Frontal cortex (tissue), 4 donors: ENCODE results near the gene SPATA24. TPM values are rescaled to one million over a fixed set of nuclear protein-coding genes. Genes with fewer than 3 reads are reported as not detected.
A peak's percentile ranks its signal among the peaks of the same experiment; 100 is the strongest.
"Not testable (repeated sequence)": the region's sequence is repeated elsewhere in the genome, so short reads cannot be mapped to it uniquely, and the experiment has no call there.

Source experiments
- DNase-seq, 2 donors: peaks; one replicate each; pipeline ENCODE4 v3.0.0; 2012; ENCODE audit warnings: low spot score in 2 of 2
- FAIRE-seq: peaks from 2 replicates; lab custom pipeline; 2012; peaks lifted over from hg19 to GRCh38; lab: Jason Lieb, UNC
- total RNA-seq: library from RNA; depleted of rRNA; stranded (reverse); fragments of >200 nt; gene quantifications from one replicate; pipeline ENCODE4 v1.2.3, GENCODE V29; 2014
- donor health status: control.
- donor health status: control.
- donor health status: control.

Gene SPATA24
- total RNA-seq, 1 donor from 2014 or later, result 1.6 TPM

DNA sequence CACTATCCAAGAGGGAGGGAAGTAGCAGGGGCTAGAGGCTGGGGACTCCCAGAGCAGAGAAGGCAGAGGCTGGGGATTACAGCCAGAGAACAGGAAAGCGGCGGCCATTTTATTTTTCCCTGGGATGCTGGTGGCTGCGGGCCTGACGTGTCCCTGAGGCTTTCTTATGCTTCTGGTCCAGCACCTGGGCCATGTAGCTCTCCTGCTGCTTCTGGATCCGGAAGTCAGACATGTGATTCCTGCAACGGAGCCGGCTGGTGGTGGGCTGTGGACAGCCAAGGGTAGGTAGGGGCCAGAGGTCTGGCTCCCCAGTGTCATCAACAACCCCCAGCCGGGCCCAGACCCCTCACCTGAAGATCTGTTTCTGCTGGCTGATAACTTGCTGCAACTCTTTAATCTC is 7.2 kb downstream of the SPATA24 start:
- no peak for FAIRE-seq
- DNase-seq, result no peak

DNA sequence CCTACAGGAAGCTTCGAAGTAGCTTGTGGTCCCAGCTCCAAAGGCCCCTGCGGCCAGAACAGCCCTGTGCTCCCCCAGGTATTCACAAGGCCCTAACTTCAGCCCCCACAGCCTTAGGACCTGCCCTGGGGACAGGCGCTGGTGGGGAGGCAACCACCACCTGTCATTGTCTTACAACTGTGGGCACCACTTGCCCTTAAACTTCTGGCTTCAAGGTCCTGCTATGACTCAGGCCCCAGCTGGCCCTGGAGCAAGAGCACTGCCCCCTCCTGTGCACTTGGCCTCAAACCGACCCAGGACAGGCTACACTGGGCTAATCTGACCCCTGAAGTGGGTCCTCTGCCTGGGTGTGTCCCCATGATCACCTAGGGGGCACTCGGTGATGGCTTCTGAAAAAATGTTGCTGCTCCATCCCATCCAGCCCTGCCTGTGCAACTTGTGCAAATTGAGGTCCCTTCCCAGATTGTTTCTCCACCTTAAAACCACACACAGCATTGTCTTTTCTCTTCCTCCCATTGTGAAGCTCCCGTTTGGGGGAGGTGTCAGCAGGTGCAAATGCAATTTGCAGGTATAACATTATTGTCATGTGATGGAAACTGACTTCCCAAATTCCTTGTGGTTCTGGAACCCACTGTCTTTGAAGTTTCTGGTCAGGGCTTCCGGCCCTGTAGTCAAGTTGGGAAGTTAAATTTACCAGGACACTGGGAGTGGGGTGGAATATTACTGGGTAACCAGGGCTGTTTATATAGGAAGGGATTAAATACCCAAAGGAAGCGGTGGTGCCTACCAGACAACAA is 7.8 kb downstream of the SPATA24 start:
- FAIRE-seq, result no peak
- no peak for DNase-seq

GRCh38 chr5:139394654-139395566 is 9.0 kb downstream of the SPATA24 start, which contains the start of gene PROB1:
PROB1 (minus strand) TSS chr5:139395104; CDS start chr5:139395081, 23 bp downstream.
- no peak for FAIRE-seq

DNA sequence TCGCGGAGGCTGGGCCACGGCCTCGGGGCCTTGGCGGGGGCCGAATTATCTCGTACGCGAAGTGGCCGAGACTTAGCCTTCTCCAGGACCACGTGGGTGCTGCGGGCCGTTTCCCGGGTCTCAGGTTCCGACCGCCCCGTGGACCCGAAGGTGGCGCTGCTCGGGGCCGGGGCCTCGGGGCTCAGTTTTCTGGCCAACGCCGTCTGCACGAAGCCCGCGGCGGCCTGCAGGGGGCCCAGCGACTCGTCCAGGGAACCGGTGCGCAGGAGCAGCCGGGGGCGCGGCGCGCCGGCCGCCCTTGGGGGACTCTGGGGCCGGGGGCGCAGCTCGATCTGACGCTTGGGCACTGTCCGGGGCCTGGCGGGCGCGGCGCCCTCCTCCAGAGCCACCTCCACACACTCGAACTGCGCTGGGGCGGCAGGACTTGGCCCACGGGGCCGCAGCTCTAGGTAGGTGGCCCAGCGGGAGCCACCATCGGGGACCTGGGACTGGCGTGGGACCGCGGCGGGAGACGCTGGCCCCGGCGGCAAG is 9.7 kb downstream of the SPATA24 start:
- DNase-seq (peak; percentile 65 to 75), FAIRE-seq (no peak)

More at GRCh38 chr5:139394654-139395566, 9.0 kb downstream of the SPATA24 start, which contains the start of gene PROB1:
- no peak for DNase-seq

GRCh38 chr5:139393497-139394122 is 10.3 kb downstream of the SPATA24 start:
- DNase-seq, result no peak
- FAIRE-seq, result no peak

- DNase-seq (peak; percentile 71 to 72), FAIRE-seq (no peak)
These were observed 11.0 kb downstream of the SPATA24 start for GRCh38 chr5:139392678-139393496.

DNA sequence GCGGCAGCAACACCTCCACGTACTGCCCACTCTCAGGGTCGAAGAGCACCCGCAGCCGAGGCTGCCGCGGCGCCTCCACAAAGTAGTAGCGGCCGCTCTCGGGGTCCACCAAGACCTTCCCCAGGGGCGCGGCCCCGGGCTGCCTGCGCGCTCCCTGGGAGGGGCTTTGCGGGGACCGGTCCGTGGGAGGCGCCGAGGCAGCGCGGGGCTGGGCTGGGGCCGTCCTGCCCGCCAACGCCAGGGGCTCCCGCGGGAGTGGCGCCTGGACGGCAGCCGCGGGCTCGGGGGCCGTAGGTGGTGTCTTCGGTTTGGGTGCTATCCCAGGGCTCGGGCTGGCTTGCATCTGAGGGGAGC is 11.6 kb downstream of the SPATA24 start:
- FAIRE-seq (no peak), DNase-seq (no peak)

DNA sequence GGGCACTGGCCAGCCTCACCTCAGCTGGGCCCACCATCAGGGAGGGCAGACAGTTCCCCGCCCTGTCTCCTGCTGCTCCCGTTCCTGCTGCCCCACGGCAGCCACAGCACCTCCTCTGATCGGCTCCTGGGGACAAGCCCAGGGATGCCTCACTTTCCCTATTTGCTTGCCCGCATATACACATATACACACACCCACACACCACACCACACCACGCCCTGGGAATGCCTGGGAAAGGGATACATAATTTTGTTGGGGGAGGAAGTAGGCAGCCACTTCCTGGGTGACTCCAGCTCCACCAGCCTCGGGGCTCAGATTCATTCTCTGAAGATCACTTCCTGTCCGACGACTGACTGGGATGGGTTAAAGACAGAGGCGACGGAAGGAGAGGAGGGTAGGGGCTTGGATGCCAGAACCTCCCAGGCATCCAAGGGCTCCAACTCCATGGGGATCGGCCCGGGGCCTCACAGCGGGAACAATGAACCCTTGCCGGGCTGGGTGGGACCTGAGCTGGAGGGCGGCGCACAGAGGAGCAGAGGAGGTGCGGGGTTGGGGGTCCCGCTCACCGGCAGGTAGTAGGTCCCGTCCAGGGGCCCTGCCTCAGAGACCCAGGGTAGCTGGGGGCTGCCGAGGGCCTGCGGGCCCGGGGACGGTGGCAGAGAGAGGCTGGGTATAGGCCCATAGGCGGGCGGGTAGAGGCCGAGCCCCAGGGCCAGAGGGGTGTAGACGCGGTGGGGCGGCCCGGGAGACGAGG is 12.1 kb downstream of the SPATA24 start:
- DNase-seq, result no peak
- no peak for FAIRE-seq

DNA sequence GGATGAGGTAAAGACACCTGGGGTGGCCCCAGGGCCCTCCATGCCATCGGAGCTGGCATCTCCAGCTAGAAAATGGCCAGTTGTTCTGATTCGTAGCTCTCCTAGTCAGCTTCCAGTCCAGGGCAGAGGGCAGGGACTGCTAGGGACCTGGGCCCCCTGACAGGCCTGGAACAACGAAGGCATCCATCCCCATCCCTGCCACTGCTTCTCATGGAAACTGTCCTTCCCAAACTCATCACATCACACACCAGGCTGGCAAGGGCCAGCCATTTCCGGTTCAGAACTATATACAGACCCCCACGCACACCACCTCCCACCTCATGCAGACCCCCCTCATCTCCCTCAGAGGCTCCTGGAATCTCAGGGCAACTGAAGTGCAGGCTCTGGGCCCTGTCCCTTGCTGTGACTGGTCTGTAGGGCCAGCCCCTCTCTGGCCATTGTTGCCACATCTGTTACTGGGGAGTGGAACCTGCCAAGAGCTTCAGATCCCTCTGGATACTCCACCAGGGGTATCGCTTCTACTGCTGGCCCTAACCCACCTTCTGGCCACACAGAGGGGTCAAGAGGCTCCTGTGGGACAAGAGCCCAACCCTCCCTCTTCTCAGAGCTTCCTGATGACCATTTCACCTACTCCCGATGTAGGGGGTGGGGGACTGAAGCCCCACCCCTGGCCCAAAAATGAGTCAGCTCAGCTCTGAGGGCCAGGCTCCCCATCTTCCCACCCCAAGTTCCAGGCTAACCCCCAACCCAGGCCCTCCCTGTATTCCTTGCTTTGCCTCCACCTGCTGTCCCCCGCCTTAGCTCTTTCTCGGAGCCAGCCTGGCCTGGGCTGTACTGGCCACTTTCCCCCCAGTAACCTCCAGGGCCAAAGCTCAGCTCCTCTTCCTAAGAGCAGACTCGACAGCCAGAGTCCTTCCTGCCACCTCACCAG is 13.0 kb downstream of the SPATA24 start:
- FAIRE-seq, result no peak

DNA sequence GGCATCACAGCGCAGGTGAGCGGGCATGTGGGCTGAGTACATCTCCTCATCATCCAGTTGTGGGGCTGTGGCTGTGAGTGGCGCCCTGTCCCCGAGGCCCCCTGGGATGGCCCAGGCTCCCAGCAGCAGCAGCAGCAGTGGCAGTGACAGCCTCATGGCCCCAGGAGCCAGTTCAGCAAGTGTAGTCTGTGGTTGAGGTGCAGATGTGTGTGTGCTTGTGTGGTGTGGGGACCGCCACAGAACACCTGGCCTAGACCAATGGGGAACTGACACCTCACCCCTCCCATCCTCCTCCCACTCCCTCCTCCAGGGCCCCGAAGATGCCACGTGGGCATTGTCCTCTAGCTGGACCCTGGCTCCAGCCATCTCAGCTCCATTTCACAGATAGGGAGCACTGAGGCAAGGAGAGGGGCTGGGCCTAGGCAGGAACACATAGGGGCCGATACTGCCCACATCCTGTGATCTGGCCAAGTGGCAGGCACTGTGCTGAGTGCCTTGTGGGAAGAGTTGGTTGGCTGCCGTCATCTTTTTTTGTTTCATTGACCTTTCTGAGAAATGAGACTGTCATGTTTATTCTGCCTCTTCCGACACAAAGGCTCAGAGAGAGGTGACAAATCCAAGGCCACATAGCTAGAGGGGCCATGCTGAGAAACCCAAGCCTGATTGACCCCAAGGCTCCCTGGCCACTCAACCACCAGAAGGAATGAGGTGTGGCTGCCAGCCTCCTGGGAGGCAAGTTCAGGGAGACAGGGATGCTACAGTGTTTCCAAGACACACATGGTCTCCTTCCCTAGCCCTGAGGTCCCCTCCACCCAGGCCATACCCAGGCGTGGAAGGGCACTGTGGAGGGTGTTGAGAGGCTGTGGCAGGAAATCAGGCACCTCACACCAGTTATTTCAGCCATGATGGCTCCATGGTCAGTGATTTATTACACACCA is 13.9 kb downstream of the SPATA24 start, which contains the start of gene MZB1:
TSS of gene MZB1 (minus strand) at position 213 of the 938 bp plus-strand sequence. CDS start at position 156, 57 bp downstream.
- DNase-seq (no peak), FAIRE-seq (no peak)

More for the DNA sequence above, 13.0 kb downstream of the SPATA24 start:
- DNase-seq, result no peak

GRCh38 chr5:139388198-139388821 is 15.6 kb downstream of the SPATA24 start:
- no peak for DNase-seq
- FAIRE-seq, result no peak

DNA sequence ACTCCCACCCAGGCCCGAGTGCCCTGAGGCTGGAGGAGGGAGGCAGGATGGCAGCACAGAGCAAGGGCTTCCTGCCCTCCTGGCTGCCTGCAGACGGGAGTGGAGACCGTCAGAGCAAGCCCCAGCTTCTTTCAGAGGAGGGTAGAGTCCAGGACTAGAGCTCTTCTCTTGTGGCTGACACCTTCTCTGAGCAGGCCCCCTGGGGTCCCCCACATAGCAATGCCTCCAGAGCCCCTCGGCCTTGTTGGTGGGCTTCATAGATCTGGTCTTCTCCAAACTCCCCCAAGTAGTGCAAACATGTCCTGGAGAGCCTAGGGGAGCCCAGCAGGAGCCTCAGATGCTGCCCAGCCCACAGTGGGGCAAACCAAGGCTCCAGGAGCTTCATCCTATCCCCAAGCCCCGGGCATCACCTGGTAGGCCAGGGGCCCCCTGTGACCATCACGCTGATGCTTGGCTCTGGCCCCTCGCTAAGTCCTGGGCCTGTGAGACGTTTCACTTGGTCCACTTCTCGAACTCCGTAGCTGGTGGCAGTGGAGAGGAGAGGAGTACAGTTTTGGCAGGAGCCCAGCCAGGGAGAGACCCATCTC is 16.2 kb downstream of the SPATA24 start:
- DNase-seq, result no peak
- FAIRE-seq, result no peak

GRCh38 chr5:139386956-139387355 is 16.9 kb downstream of the SPATA24 start:
- FAIRE-seq, DNase-seq: not testable (repeated sequence)

DNA sequence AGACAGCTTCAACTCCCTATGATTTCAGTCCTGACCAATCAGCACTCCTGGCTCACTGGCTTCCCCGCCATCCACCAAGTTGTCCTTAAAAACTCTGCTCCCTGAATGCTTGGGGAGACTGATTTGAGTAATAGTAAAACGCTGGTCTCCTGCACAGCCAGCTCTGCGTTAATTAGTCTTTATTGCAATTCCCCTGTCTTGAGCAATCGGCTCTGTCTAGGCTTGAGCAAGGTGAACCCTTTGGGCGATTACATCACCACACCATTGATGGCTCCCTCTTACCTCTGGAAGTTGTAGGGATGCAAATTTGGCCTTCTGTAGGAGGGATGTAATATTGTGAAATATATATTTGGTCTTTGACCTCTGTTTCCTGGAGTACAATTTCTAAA is 17.8 kb downstream of the SPATA24 start:
- no peak for DNase-seq
- FAIRE-seq, result no peak
